ENCODE measurements around the gene SYNGR2. TPM values are rescaled to one million over a fixed set of nuclear protein-coding genes. Genes with fewer than 3 reads are reported as not detected.

Gene SYNGR2
- total RNA-seq, 1 donor from 2014 or later = 636 TPM

GRCh38 chr17:78186692-78187595 is 18.6 kb downstream of the SYNGR2 start, which contains the start of the genes AFMID and TK1:
TSS of gene AFMID (plus strand) at chr17:78187362. CDS start at chr17:78187371, 9 bp downstream.
TSS of gene TK1 (minus strand) at chr17:78187052. CDS start at chr17:78186994, 58 bp downstream.
- POLR2A ChIA-PET = interaction anchor here (0.5 to 33.1 kb wide), 5 partner anchors 11 to 71 kb away, joined by 3 to 2404 read pairs (median 3); partner anchors contain the start of genes C17orf99, SYNGR2, TMC6 and TMC8
- TF ChIP-seq CTCF (IDR thresholded peaks at IDR 0.05) = no peak

GRCh38 chr17:78196716-78197115 is 28.3 kb downstream of the SYNGR2 start:
- Mint-ChIP-seq H3K27ac (no peak overlapping the region), H3K4me3 (no peak overlapping the region), H3K4me1 (peaks cover 17% of the 10 kb centered on the region), H3K27me3 (no peaks in the 10 kb centered on the region), H3K36me3 (ENCODE audit: low read depth) (peaks cover 19% of the 10 kb centered on the region), H3K9me3 (no peaks in the 10 kb centered on the region)
- TF ChIP-seq CTCF (IDR thresholded peaks at IDR 0.05) = no peak
- ATAC-seq (ENCODE audit: low read depth) (no peak), DNase-seq (no peak)
- ChIA-PET POLR2A (interaction anchor here (0.7 to 1.1 kb wide), 3 partner anchors 20 to 1690 kb away, joined by 3 to 8 read pairs (median 3); no protein-coding TSS in a partner anchor), CTCF (no interaction called here)
- intact Hi-C loops (cut with micrococcal nuclease) = no loop called here

More at GRCh38 chr17:78186692-78187595, 18.6 kb downstream of the SYNGR2 start, which contains the start of the genes AFMID and TK1:
- H3K36me3 Mint-ChIP-seq (ENCODE audit: low read depth) = peaks cover 1% of the 10 kb centered on the region
- no peaks in the 10 kb centered on the region for H3K27me3 Mint-ChIP-seq
- DNase-seq (peak; percentile 83), ATAC-seq (ENCODE audit: low read depth) (peak; percentile 96)
- intact Hi-C loops (cut with micrococcal nuclease) = loop anchor here (1.0 to 2.0 kb wide), 2 partner anchors 74 to 173 kb away; partner anchors contain the start of gene SOCS3
- peak within 1 kb of the TSS; percentile 54 for H3K27ac Mint-ChIP-seq
- CTCF ChIA-PET = interaction anchor here (0.8 to 2.1 kb wide), 6 partner anchors 9 to 102 kb away, joined by 3 to 9 read pairs (median 4); no protein-coding TSS in a partner anchor
- peaks cover 18% of the 10 kb centered on the region for H3K4me1 Mint-ChIP-seq
- peak within 1 kb of the TSS; percentile 85 for H3K4me3 Mint-ChIP-seq
- no peaks in the 10 kb centered on the region for H3K9me3 Mint-ChIP-seq

- TF ChIP-seq CTCF (IDR thresholded peaks at IDR 0.05) = no peak
- ATAC-seq (ENCODE audit: low read depth) (no peak), DNase-seq (no peak)
- Mint-ChIP-seq H3K4me3 (no peak overlapping the region), H3K4me1 (peaks cover 17% of the 10 kb centered on the region), H3K27ac (no peak overlapping the region), H3K36me3 (ENCODE audit: low read depth) (peaks cover 19% of the 10 kb centered on the region), H3K9me3 (no peaks in the 10 kb centered on the region), H3K27me3 (no peaks in the 10 kb centered on the region)
- ChIA-PET POLR2A (interaction anchor here (1.0 to 1.1 kb wide), 2 partner anchors 21 to 30 kb away, joined by 3 to 8 read pairs; no protein-coding TSS in a partner anchor), CTCF (no interaction called here)
- intact Hi-C loops (cut with micrococcal nuclease) = no loop called here
These were observed 28.9 kb downstream of the SYNGR2 start for GRCh38 chr17:78197147-78197832.

GRCh38 chr17:78200451-78200850 is 32.1 kb downstream of the SYNGR2 start:
- intact Hi-C loops (cut with micrococcal nuclease) = no loop called here
- no peaks in the 10 kb centered on the region for H3K27me3 Mint-ChIP-seq
- TF ChIP-seq CTCF (IDR thresholded peaks at IDR 0.05) = no peak
- peaks cover 8% of the 10 kb centered on the region for H3K4me1 Mint-ChIP-seq
- H3K27ac Mint-ChIP-seq = no peak overlapping the region
- H3K36me3 Mint-ChIP-seq (ENCODE audit: low read depth) = peaks cover 19% of the 10 kb centered on the region
- ChIA-PET POLR2A (interaction anchor here (0.7 kb wide), 1 partner anchor 12 kb away, joined by 3 read pairs; no protein-coding TSS in a partner anchor), CTCF (no interaction called here)
- ATAC-seq (ENCODE audit: low read depth) (no peak), DNase-seq (no peak)
- H3K4me3 Mint-ChIP-seq = no peak overlapping the region
- no peaks in the 10 kb centered on the region for H3K9me3 Mint-ChIP-seq

Data from activated B cell treated with CpG ODN at 0.5 μM for 24 hours (primary cell).